Measurements from ENCODE around the gene ACBD5. TPM values are rescaled to one million over a fixed set of nuclear protein-coding genes. Genes with fewer than 3 reads are reported as not detected.

ACBD5 gene
- total RNA-seq, 4 donors from 2014 or later, result 23.0 to 30.8 (median 25.6) TPM

DNA sequence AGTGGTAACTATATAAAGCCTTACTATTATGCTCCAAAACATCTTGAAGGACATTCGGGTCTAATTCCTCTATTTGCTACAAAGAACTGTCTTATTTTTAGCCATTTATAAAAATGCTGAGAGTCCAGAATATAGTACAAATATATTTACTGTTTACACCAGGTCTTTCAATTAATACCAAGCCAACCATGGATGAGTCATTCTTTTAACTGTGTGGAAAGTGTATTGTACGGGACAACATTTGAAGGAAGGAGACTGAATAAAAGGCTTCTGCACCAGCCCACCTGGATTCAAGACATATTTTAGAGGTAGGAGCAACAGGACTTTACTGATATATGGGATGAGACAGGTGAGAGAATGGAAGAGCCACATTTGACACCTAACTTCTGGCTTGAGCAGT is 50.1 kb downstream of the ACBD5 start:
- TF ChIP-seq, protein P1, sequence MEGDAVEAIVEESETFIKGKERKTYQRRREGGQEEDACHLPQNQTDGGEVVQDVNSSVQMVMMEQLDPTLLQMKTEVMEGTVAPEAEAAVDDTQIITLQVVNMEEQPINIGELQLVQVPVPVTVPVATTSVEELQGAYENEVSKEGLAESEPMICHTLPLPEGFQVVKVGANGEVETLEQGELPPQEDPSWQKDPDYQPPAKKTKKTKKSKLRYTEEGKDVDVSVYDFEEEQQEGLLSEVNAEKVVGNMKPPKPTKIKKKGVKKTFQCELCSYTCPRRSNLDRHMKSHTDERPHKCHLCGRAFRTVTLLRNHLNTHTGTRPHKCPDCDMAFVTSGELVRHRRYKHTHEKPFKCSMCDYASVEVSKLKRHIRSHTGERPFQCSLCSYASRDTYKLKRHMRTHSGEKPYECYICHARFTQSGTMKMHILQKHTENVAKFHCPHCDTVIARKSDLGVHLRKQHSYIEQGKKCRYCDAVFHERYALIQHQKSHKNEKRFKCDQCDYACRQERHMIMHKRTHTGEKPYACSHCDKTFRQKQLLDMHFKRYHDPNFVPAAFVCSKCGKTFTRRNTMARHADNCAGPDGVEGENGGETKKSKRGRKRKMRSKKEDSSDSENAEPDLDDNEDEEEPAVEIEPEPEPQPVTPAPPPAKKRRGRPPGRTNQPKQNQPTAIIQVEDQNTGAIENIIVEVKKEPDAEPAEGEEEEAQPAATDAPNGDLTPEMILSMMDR (IDR thresholded peaks at IDR 0.05; ENCODE audit: low read depth), result no peak

DNA sequence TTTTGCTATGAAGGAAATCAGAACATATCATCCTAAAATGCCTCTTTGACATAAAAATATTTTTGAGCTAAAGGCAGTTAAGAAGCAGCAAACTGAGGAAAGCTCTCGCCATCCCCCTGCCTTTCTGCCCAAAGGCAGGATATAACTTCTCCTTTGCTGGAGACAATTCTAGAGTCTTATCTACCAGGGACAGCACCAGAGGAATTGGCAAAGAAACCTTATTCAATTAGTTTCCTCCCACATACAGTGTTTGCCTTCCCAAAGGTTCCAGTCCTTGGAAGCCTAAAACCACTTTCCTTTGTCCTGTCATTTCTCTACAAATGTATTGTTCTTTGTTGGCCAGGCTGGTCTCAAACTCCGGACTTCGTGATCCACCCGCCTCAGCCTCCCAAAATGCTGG is 51.7 kb downstream of the ACBD5 start:
- TF ChIP-seq, protein P1 (IDR thresholded peaks at IDR 0.05; ENCODE audit: low read depth), result no peak

DNA sequence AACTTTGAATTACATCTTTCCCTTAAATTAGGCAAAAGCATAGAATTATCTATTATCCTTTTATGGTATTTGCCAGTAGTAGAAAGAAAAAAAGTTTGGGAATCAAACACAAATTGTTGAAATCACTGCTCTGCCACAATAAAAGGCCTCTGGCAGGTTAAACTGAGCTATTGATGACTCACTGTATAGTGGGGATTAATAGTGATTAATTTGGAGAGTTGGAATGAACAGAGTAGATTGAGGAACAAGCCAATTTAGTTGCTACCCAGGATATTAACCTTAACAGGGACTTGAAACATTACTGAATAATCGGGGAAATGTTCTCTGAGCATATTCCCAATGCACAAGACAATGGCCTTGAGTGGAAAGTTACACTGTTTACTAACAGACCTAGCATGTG is 52.3 kb downstream of the ACBD5 start:
- TF ChIP-seq, protein P1 (IDR thresholded peaks at IDR 0.05; ENCODE audit: low read depth), result no peak

DNA sequence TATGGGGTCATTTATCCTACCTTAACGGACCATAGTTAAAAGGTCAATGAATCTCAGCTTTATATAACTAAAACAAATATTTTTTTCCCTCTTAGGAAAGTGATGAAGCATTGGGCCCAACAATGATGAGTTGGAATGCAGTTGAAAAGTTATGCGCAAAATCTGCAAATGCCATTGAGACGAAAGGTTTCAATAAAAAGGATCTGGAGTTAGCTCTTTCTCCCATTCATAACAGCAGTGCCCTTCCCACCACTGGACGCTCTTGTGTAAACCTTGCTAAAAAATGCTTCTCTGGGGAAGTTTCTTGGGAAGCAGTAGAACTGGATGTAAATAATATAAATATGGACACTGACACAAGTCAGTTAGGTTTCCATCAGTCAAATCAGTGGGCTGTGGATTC is 70.7 kb downstream of the ACBD5 start:
- TF ChIP-seq, protein P1 (IDR thresholded peaks at IDR 0.05; ENCODE audit: low read depth), result no peak

DNA sequence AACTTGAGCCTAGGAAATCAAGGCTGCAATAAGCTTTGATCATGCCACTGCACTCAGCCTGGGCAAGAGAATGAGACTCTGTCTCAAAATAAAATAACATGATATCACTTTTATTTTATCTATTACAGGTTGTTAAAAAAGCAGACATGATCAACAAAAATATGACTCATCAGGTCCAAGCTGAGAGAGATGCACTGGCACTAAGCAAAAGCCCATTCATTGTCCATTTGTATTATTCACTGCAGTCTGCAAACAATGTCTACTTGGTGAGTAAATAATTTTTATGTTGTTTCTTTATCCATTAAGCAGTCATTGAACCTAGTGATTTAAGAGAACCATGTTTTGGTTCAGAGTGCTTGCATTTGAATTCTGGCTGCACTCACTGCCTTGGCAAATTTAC is 82.2 kb downstream of the ACBD5 start:
- TF ChIP-seq, protein P1 (IDR thresholded peaks at IDR 0.05; ENCODE audit: low read depth), result no peak

DNA sequence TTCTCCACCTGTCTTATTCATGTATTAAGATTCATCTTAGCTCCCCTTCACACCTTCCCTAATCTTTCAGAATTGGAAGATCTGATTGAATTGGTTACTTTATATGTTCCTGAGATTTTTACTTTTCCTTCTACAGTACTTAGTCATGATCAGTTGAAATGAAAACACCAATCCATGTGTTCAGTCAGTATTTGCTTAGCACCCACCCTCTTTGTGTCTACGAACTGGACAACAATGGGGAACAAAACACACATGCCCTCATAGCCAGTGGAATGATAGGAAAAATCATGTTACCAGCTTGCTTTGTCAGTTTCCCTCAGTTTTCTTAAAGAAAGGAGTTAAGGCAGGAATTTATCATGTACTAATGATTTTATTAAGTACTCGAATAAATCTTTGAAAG is 83.4 kb downstream of the ACBD5 start:
- TF ChIP-seq, protein P1 (IDR thresholded peaks at IDR 0.05; ENCODE audit: low read depth), result no peak

DNA sequence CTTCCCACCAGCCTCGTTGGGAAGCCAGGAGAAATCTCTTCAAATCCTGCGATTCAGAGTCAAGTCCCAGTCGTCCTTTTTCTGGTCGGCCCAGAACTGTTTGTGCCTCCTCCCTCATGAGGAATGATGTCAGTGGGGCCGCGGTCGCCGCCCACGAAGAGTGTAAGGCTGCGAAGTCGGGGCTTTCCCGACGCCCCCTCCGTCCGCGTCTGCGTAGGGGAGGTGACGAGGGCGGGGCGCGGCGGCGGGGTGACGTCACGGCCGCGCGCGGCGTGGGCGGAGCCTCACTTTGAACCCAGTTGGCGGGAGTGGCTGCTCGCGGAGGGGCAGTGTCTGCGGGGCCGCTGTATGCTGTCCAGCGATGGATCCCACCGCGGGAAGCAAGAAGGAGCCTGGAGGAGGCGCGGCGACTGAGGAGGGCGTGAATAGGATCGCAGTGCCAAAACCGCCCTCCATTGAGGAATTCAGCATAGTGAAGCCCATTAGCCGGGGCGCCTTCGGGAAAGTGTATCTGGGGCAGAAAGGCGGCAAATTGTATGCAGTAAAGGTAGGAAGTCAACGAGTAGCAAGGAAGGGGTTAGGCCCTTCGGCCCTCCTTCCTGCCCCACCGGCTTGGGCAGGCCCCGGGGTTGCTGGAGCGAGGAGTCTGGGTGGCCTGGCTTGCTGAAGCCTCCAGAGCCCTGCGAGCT is 85.4 kb downstream of the ACBD5 start, which contains the start of gene MASTL:
MASTL (plus strand) TSS at position 287 of the 689 bp plus-strand sequence; CDS start at position 362, 75 bp downstream.
- TF ChIP-seq, protein P1 (IDR thresholded peaks at IDR 0.05; ENCODE audit: low read depth), result no peak

All from subcutaneous adipose tissue (tissue), 4 donors.